Common myeloid progenitor, CD34-positive (primary cell): Measurements from ENCODE around the gene SARM1. TPM values are rescaled to one million over a fixed set of nuclear protein-coding genes. Genes with fewer than 3 reads are reported as not detected.

Source experiments
- CTCF ChIA-PET: fragments of 350-600 bp; sonication (Branson Sonifier 250); formaldehyde crosslinking; loops from one replicate; lab custom pipeline; 2021; ENCODE audit warnings: antibody characterized with exemption; lab: Charles Lee
- POLR2A ChIA-PET: fragments of 350-600 bp; sonication (Branson Sonifier 250); formaldehyde crosslinking; loops from one replicate; lab custom pipeline; 2021; ENCODE audit warnings: antibody characterized with exemption; lab: Charles Lee
- DNase-seq, 3 donors: peaks; one replicate each; pipeline versions ENCODE4 v3.0.0 to v3.0.0-alpha.2; 2013
- H3K27ac ChIP-seq, 2 experiments: 1 replicate in 1 of 2; 2 replicates in 1 of 2; pipeline ENCODE4 v1.7.0; 2013; ENCODE audit warnings: inconsistent platforms in 2 of 2, low read length in 2 of 2, mild to moderate bottlenecking in 2 of 2, low read depth in 1 of 2, moderate library complexity in 1 of 2; ENCODE audit not compliant: severe bottlenecking in 2 of 2, insufficient read depth in 1 of 2, poor library complexity in 1 of 2
- H3K27me3 ChIP-seq, 5 experiments: replicated peaks in 2 of 5; 1 replicate in 3 of 5; 2 replicates in 2 of 5; pipeline versions ENCODE4 v1.6.1 to v1.7.0; 2013; ENCODE audit warnings: low read length in 4 of 5, mild to moderate bottlenecking in 2 of 5, moderate library complexity in 2 of 5, inconsistent platforms in 1 of 5; ENCODE audit not compliant: insufficient read depth in 5 of 5, control insufficient read depth in 4 of 5
- H3K36me3 ChIP-seq, 4 experiments: 1 replicate in 2 of 4; 2 replicates in 2 of 4; pipeline versions ENCODE4 v1.6.1 to v1.7.0; 2013; ENCODE audit warnings: low read length in 3 of 4, control low read depth in 1 of 4, mild to moderate bottlenecking in 1 of 4; ENCODE audit not compliant: control insufficient read depth in 4 of 4, insufficient read depth in 4 of 4
- H3K4me1 ChIP-seq, 4 experiments: 1 replicate in 3 of 4; 2 replicates in 1 of 4; pipeline versions ENCODE4 v1.6.1 to v1.7.1; 2013; ENCODE audit warnings: low read length in 3 of 4, mild to moderate bottlenecking in 3 of 4, control low read depth in 1 of 4, inconsistent platforms in 1 of 4, moderate library complexity in 1 of 4; ENCODE audit not compliant: control insufficient read depth in 4 of 4, insufficient read depth in 4 of 4; ENCODE audit errors: control extremely low read depth in 1 of 4
- H3K4me3 ChIP-seq, 7 experiments: 1 replicate in 4 of 7; 2 replicates in 3 of 7; pipeline versions ENCODE4 v1.5.1 to v1.7.0; 2013; ENCODE audit warnings: mild to moderate bottlenecking in 7 of 7, low read length in 6 of 7, moderate library complexity in 6 of 7, inconsistent platforms in 2 of 7, low read depth in 2 of 7, control low read depth in 1 of 7; ENCODE audit not compliant: insufficient read depth in 4 of 7, control insufficient read depth in 1 of 7; ENCODE audit errors: extremely low read depth in 1 of 7
- H3K9me3 ChIP-seq, 5 experiments: 1 replicate in 4 of 5; 2 replicates in 1 of 5; pipeline versions ENCODE4 v1.6.1 to v1.7.1; 2013; ENCODE audit warnings: low read length in 4 of 5, mild to moderate bottlenecking in 2 of 5, inconsistent platforms in 1 of 5, low read depth in 1 of 5, moderate library complexity in 1 of 5; ENCODE audit not compliant: control insufficient read depth in 4 of 5, insufficient read depth in 2 of 5; ENCODE audit errors: control extremely low read depth in 1 of 5
- WGBS: methylation state at CpG from one replicate; pipeline ENCODE4 v1.1.5; 2013; ENCODE audit not compliant: insufficient coverage; 5-methylcytosine and 5-hydroxymethylcytosine counted together
- polyA plus RNA-seq: library from polyadenylated mRNA; unstranded; fragments of 120-200 nt; gene quantifications from one replicate; pipeline ENCODE4 v1.2.1, GENCODE V29; 2013

Gene SARM1
- polyA plus RNA-seq, result 20.5 TPM

DNA sequence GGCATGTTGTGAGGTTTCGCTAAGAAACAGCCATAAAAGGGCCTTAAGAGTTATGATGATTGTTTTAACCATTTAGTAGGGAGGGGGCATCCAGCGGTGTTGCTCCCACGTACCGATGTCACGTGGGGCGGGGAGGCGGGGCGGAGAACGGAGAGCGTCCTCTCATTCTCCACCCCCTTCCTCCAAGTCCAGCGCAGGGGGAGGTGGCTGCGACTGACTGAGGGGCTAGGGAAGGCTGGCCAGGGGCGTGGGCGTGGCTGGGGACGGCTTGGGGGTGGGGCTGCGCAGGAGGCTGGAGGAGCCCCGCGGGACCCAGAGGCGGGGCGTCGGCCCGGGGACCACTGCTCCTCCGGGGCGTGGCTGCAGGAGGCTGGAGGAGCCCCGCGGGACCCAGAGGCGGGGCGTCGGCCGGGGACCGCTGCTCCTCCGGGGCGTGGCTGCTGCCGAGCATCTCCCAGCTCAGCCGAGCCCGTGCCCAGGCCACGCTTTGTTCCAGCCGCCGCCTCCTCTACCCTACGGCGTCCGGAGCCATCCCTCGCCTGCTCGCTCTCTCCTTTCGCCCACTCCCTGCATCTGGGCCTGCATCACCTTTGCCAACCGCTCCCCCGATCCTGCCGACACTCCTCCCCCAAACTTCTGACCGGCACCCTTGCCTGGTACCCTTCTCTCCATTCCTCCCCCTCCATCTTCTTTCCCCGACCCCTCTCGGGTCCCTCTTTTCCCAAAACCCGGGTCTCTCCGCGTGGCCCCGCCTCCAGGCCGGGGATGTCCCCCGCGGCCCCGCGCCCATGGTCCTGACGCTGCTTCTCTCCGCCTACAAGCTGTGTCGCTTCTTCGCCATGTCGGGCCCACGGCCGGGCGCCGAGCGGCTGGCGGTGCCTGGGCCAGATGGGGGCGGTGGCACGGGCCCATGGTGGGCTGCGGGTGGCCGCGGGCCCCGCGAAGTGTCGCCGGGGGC, at the start of gene SARM1:
TSS of gene SARM1 (plus strand) at position 450 of the 958 bp plus-strand sequence. CDS start at position 789, 339 bp downstream.
- DNase-seq, result peak; percentile 82 to 93 (median 91)
- Histone ChIP-seq H3K27me3 (peaks cover 0 to 14% (median 0%) of the 10 kb centered on the region in 5 experiments), H3K27ac (no peak within 1 kb of the TSS), H3K4me1 (peaks cover 0 to 22% (median 12%) of the 10 kb centered on the region in 4 experiments), H3K4me3 (peak within 1 kb of the TSS; percentile 25 to 83 (median 61)), H3K9me3 (no peaks in the 10 kb centered on the region), H3K36me3 (no peaks in the 10 kb centered on the region)
- POLR2A ChIA-PET, result interaction anchor here (1.0 kb wide), 1 partner anchor 14 kb away, joined by 3 read pairs; the partner anchor contains the start of gene POLDIP2
- CTCF ChIA-PET, result interaction anchor here (1.4 kb wide), 1 partner anchor 16 kb away, joined by 3 read pairs; no protein-coding TSS in a partner anchor
- WGBS, result under 1% methylated on average over 63 of the region's 80 CpGs

DNA sequence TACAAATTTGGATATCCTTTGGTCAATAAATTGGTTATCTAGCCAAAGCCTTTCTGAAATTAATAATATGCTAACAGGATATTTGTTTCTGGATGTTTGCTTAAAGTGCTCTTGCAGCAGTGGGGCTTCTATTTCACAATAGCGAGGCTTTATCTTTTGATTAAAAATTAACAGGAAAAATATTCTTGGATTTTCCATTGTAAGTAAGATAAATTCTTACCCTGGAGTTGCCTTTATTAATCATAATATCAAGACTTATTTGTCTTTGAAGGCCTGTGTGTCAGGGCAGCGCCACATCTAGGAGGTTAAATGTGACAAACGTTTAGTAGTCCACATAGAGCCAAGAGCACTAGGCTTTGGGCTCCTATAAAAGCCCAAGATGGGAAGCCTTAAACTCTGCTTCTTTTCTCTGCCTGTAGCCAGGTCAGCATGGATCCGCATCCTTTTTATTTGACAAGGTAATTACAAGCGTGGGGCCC, 47.2 kb upstream of the SARM1 start:
- CTCF ChIA-PET, result no interaction called here
- H3K36me3 ChIP-seq, result peaks cover 10 to 43% (median 20%) of the 10 kb centered on the region in 4 experiments

DNA sequence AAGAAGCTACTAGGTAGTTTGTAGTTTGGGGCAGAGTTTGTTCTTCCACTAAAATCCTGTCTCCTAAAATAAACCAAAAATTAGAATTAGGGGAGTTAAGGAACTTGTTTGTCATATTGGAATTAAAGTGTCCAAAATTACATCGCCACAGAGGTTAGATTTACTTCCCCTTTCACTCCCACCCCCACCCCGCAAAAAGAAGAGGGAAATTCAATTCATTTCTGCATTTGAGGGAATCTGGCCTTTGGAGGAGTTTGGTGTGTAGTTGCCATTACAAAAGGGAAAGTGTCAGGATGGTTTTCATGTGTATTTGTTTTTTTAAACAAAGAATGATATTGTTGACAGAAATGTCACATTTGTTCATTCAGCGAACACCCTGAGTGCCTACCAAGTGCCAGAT, 46.7 kb upstream of the SARM1 start:
- Histone ChIP-seq H3K27ac (no peak overlapping the region), H3K4me1 (peaks cover 1 to 48% (median 12%) of the 10 kb centered on the region in 4 experiments), H3K9me3 (no peaks in the 10 kb centered on the region), H3K4me3 (no peak overlapping the region), H3K36me3 (peaks cover 12 to 44% (median 22%) of the 10 kb centered on the region in 4 experiments), H3K27me3 (no peaks in the 10 kb centered on the region)
- DNase-seq, result peak in 2 of 3 donors; percentile 43
- CTCF ChIA-PET, result no interaction called here
- WGBS, result 100% methylated on average over 1 of the region's 3 CpGs
- POLR2A ChIA-PET, result no interaction called here

More for the DNA sequence above, 47.2 kb upstream of the SARM1 start:
- H3K27me3 ChIP-seq, result no peaks in the 10 kb centered on the region
- no peak for DNase-seq
- no peaks in the 10 kb centered on the region for H3K9me3 ChIP-seq
- H3K4me1 ChIP-seq, result peaks cover 6 to 51% (median 14%) of the 10 kb centered on the region in 4 experiments
- no peak overlapping the region for H3K27ac ChIP-seq
- no peak overlapping the region for H3K4me3 ChIP-seq
- POLR2A ChIA-PET, result no interaction called here
- 94% methylated on average over 2 of the region's 5 CpGs for WGBS

DNA sequence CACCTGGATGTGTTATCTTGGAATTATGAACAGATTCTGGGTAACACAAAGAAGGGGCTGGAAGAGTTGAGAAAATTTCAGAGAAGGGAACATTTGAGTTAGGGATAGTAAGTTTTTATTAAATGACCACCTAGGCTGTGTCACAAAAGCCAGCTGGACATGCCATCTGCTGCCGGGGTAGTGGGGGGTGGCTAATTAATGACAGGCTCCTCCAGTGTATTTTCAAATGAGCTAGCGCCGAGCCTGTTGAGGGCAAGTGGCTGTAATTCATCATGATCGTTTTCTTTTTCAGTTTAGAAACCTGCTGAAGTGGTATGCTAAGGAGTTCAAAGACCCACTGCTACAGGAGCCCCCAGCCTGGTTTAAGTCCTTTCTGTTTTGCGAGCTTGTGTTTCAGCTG, 46.3 kb upstream of the SARM1 start:
- 98% methylated on average over 4 of the region's 5 CpGs for WGBS

DNA sequence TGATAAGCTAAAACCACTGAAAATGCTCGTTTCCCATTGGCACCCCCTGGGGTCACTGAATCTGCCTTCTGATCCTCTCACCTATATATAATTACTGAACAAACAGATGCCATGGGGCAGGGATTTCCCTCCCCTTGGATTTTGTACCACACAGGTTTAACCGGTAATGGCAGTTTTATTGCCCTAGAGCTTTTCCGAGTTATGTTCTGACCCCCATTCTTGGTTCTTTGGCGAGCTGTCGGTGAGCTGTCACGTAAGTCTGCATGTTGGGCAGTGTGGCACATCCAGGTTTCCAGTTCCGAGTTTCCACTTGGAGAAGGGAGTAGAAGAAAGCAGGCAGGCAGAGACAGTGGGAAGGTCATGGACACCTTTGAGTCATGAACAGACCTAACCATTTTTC, 45.4 kb upstream of the SARM1 start:
- no peak overlapping the region for H3K27ac ChIP-seq
- no peak overlapping the region for H3K4me3 ChIP-seq
- H3K27me3 ChIP-seq, result no peaks in the 10 kb centered on the region
- no peak for DNase-seq
- peaks cover 0 to 35% (median 9%) of the 10 kb centered on the region in 4 experiments for H3K4me1 ChIP-seq
- ChIA-PET POLR2A (no interaction called here), CTCF (no interaction called here)
- peaks cover 12 to 49% (median 32%) of the 10 kb centered on the region in 4 experiments for H3K36me3 ChIP-seq
- no peaks in the 10 kb centered on the region for H3K9me3 ChIP-seq
- WGBS, result 96% methylated on average over 5 of the region's 7 CpGs

More for the DNA sequence above, 46.3 kb upstream of the SARM1 start:
- Histone ChIP-seq H3K36me3 (peaks cover 12 to 44% (median 24%) of the 10 kb centered on the region in 4 experiments), H3K9me3 (no peaks in the 10 kb centered on the region), H3K27ac (no peak overlapping the region), H3K27me3 (no peaks in the 10 kb centered on the region), H3K4me3 (no peak overlapping the region), H3K4me1 (peaks cover 0 to 44% (median 10%) of the 10 kb centered on the region in 4 experiments)
- DNase-seq, result no peak
- POLR2A ChIA-PET, result no interaction called here
- CTCF ChIA-PET, result interaction anchor here (0.6 kb wide), 1 partner anchor 124 kb away, joined by 3 read pairs; no protein-coding TSS in a partner anchor

DNA sequence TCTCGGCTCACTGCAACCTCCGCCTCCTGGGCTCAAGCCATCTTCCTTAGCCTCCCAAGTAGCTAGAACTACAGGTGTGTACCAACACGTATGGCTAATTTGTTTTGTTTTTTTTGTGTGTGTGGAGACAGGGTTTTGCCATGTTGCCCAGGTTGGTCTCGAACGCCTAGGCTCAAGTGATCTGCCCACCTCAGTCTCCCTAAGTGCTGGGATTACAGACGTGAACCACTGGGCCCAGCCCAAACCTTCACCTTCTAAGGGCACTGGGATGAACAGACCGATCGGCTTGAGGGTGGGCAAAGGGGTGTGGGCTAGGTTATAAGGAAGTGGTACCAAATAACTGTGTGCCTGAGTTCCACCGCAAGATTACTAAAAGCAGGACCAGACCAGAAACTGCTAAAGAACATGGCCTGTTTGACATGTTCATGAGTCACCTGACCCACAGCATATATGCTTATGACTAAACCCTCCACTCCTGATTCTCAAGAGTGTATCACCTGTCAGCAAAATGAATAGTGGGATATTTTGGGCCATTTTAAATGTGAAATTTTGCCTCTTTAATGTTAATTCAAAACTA, 44.4 kb upstream of the SARM1 start:
- H3K27ac ChIP-seq, result no peak overlapping the region
- 98% methylated on average over 4 of the region's 9 CpGs for WGBS
- CTCF ChIA-PET, result no interaction called here
- H3K27me3 ChIP-seq, result no peaks in the 10 kb centered on the region
- H3K4me1 ChIP-seq, result peaks cover 0 to 28% (median 9%) of the 10 kb centered on the region in 4 experiments
- POLR2A ChIA-PET, result no interaction called here
- peaks cover 12 to 56% (median 41%) of the 10 kb centered on the region in 4 experiments for H3K36me3 ChIP-seq
- no peaks in the 10 kb centered on the region for H3K9me3 ChIP-seq
- H3K4me3 ChIP-seq, result no peak overlapping the region
- DNase-seq, result no peak
